ENCODE results near the gene ATP5F1D.
A peak's percentile ranks its signal among the peaks of the same experiment; 100 is the strongest.

ATP5F1D gene

DNA sequence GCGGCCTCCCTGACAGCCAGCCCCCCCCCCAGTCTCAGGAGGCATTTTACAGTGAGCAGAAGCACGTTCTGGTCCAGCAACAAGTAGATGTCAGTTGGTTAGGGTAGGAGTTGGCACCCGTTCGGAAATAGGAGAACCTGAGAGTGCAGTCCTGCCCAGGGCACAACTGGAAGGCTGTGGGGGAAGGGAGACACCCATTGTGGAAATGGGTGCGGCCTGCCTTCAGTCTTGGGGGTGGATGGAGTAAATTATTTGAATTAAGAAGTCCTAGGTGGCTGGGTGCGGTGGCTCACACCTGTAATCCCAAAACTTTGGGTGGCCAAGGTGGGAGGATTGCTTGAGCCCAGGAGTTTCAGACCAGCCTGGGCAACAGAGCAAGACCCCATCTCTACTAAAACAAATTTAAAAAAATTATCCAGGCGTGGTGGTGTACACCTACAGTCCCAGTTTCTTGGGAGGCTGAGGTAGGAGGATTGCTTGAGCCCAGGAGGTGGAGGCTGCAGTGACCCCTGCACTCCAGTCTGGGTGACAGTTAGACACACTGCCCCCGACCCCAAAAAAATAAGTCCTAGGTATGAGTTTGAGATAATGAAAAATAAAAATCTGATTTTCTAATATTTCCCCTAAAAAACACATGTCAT is 28.8 kb downstream of the ATP5F1D start:
- DNase-seq (ENCODE audit: low read depth in 2 of 2) = no peak

DNA sequence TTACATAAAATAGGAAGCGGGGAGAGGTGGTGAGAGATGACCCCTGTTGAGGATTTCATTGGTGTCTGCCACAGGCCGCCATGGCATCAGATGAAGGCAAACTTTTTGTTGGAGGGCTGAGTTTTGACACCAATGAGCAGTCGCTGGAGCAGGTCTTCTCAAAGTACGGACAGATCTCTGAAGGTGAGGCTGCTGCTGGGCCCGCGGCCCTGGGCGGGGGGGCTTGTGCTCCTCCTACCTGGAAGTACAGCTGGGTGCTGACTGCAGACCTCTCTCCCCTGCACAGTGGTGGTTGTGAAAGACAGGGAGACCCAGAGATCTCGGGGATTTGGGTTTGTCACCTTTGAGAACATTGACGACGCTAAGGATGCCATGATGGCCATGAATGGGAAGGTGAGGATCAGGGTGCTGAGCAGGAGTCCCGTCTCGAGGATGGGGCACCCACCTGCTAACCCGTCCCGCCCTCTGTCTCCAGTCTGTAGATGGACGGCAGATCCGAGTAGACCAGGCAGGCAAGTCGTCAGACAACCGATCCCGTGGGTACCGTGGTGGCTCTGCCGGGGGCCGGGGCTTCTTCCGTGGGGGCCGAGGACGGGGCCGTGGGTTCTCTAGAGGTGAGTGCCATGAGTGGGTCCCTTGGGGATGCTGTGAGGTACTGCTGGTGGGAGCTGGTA is 29.4 kb downstream of the ATP5F1D start:
- no peak for DNase-seq (ENCODE audit: low read depth in 2 of 2)

DNA sequence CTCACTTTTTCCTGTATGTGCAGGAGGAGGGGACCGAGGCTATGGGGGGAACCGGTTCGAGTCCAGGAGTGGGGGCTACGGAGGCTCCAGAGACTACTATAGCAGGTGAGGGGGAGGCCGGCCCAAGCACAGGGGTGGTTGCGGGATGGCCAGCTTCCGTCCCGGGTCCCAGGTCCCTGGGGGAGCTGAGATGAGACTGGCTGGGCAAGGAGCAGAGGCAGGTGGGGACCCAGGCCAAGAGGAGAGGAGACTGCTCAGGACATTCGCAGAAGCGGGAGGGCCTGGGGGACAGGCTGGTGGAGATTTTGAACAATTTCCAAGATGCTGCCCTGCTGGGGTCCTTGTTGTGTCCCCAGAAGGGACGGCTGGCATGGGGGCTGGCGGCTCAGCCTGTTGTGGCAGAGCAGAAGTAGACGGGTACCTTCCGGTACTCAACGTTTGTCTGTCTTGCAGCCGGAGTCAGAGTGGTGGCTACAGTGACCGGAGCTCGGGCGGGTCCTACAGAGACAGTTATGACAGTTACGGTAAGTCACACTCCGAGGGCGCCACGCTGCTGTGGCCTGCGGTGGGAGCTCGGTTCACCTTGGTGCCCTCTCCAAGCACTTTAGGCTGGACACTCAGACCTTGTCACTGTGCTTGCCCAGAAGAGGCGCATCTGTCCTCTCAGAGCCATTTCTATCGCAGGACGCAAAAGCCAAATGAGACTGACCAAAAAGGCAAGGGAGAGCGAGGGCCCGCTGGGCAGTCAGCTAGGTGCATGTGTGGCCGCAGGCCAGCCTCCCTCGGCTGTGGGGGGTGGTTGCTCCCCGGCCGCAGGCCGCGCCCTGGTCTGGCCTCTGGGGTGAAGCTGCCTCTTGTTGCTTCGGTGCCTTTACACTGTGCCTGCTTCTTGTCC is 30.2 kb downstream of the ATP5F1D start:
- no peak for DNase-seq (ENCODE audit: low read depth in 2 of 2)

DNA sequence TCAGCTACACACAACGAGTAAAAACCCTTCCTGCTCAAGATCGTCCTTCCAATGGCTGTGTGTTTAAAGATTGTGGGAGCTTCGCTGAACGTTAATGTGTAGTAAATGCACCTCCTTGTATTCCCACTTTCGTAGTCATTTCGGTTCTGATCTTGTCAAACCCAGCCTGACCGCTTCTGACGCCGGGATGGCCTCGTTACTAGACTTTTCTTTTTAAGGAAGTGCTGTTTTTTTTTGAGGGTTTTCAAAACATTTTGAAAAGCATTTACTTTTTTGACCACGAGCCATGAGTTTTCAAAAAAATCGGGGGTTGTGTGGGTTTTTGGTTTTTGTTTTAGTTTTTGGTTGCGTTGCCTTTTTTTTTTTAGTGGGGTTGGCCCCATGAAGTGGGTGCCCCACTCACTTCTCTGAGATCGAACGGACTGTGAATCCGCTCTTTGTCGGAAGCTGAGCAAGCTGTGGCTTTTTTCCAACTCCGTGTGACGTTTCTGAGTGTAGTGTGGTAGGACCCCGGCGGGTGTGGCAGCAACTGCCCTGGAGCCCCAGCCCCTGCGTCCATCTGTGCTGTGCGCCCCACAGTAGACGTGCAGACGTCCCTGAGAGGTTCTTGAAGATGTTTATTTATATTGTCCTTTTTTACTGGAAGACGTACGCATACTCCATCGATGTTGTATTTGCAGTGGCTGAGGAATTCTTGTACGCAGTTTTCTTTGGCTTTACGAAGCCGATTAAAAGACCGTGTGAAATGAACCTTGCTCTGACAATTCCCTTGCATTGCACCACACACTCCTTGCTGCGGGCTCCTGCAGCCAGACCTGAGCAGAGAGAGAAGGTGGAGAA is 31.1 kb downstream of the ATP5F1D start:
- no peak for DNase-seq (ENCODE audit: low read depth in 2 of 2)

DNA sequence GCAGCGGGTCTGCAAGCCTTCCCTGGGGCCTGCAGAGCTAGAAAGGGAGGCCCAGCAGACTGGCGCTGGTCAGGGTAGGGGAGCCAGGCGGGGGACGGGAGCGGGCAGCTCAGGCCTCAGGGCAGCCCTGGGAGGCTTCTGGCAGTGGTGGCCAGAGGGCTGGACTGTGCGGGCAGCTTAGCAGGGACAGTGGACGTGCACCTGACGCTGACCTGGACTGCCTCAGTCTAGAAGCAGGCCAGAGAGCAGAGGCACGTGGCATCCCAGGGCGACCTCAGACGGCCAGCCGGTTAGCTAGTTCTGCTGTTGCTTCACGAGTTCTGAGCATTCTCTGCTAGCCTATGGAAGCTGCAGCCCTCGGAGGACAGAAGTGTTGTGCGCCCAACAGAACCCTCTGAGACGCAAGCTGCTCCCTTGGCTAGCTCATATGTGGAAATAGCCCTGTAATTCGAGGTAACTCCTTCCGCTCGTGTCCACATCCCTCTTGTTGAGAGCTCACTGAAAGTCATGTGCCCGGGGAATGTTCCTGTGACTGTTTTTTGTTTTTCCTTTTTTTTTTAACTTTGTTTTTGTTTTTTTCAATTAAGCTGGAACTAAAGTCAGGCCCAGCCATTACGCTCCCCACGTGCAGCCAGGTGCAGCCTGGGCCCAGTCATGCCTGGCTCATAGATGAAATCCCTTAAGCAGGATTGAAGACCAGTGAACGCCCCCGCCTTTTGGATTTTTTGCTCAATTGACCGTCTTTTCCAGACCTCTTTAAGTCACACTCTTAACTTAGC is 31.9 kb downstream of the ATP5F1D start:
- DNase-seq (ENCODE audit: low read depth in 2 of 2) = no peak

DNA sequence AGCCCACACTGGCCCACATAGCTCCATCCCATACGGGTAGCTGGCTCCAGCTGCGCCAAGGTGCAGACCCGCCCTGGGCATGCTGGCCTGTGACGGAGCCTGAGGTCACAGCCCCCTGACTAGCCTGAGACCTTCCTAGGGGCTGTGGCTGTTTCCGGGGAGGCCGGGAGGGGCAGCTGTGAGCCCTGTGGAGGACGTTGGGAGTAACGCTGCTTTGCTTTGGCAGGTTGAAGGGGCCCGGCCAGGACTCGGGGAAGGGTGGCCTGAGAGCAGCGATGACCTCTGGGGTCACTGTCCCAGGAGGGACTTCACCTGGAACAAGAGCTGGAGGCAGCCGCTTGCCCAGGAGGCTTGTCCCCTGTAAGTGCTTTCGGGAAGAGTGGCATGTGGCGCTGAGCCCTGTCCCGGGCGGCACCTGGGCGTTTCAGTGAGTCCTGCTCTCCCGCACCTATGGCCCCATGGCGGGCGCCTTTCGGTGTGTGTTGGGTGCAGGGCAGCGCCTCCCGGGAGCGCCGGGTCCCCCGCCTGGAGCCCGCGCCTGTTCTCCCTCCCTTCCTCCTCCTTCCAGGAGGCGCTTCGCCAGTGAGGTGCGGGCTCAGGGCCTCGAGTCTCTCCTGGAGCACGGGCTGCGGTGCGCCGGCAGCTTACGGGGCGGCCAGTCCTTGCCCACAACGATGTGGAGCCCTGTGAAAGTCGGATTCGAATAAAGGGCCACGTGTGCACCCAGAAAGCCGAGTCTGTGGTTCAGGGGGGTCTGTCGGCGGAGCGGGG is 32.7 kb downstream of the ATP5F1D start:
- DNase-seq (ENCODE audit: low read depth in 2 of 2) = no peak

DNA sequence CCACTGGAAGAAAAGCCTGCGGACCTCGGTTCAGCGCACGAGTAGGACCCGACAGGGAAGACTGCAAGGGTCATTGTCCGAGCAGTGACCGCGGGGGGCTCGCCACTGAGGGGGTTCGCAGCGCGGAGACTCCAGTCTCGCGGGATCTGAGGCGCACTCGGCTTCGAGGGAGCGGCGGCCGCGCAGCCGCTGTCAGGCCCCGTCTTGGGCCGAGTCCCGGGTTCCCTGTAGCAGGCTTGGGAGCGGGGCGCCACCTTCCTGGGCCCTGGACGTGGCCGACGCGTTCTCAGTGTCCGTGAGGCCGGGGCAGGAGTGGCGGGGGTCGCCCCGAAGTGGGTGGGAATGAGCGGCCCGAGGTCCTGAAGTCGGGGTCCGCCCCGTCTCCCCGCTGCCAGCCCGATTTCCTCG is 33.3 kb downstream of the ATP5F1D start:
- no peak for DNase-seq (ENCODE audit: low read depth in 2 of 2)

DNA sequence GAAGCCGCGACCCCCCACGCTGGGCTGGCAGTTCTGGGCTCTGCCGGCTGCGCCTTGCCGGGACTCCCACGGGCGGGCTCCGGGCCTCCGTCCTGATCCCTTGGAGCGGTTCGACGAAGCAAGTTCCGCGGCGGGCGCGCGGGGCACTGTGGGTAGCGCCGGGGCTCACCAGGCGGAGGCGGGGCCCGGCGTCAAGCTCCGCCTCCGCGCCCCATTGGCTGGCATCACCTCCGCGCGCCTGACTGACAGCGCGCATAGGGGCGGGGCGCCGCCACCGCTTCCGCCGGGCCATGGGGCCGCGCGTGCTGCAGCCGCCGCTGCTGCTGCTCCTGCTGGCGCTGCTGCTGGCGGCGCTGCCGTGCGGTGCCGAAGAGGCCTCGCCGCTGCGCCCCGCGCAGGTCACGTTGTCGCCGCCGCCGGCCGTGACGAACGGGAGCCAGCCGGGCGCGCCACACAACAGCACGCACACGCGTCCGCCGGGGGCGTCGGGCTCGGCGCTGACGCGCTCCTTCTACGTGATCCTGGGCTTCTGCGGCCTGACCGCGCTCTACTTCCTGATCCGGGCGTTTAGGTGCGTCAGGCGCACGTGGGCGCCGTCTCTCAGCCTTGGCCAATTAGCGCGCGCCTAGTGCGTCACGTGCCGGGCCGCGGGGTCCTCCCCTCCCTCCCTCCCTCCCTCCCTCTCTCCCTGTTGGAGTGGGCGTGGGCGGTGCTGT is 33.9 kb downstream of the ATP5F1D start, which contains the start of gene FAM174C:
Gene FAM174C, plus strand, starts transcription at position 271 of the 716 bp plus-strand sequence. Its CDS starts 20 bp downstream, at position 291.
- peak; percentile 87 for DNase-seq (ENCODE audit: low read depth in 2 of 2)

DNA sequence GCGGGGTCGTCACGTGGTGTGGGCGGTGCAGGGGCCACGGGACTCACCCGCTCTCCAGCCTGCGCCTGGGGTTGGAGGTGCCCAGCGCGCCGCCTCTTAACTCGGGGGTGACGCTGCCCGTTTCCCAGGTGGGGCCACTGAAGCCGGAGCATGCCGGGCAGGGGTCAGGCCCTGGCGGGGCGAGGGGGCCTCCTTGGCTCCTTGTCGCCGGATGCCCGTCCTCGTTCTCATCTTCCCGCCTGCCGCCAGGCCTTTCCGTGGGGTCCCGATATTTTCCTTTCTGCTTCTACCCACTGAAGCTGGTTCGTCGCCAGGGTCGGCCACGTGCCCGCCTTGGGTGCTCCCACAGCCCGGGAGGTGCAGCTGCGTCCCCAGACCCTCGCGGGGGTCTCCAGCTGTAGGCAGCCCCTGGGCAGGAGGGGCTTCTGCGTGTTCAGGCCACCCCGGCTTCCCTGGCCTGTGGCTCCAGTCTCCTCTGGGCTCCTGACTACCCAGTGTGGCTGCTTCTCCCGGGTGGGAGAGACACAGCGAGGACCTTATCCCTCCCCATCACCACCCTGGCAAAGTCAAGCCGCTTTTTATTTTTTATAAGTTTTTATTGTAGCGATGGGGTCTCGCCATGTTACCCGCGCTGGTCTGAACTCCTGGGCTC is 34.6 kb downstream of the ATP5F1D start:
- DNase-seq (ENCODE audit: low read depth in 2 of 2) = no peak

DNA sequence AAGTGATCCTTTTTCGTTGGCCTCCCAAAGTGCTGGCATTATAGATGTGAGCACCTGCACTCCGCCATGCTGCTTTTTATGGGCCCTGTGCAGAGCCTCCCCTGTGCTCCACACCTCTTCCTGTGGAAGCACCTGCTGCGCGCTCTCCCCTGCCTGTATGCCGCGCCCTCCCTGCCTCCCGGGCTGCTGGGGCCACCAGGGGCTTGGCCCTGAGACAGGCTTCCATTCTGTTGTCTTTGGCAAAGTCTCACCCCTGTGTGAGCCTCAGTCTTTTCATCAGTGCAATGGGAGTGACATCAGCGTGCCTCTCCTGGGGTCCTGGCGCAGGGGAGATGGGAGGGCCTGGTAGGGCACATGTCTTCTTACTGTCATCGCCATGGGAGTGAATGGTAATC is 35.1 kb downstream of the ATP5F1D start:
- no peak for DNase-seq (ENCODE audit: low read depth in 2 of 2)

DNA sequence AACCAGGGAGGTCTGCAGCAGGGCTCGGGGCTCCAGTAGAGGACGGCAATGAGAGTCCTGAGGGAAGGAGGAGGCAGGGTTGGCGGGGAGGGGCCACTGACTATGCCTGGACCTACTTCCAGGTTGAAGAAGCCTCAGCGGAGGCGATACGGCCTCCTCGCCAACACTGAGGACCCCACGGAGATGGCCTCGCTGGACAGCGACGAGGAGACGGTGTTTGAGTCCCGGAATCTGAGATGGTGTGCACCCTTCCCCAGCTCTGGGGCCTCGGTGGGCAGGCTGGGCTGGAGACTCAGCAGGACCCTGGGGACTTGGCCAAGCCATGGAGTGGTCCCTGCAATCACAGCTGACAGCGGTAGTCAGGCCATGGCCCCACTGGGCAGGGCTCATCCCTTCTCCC is 35.5 kb downstream of the ATP5F1D start:
- DNase-seq (ENCODE audit: low read depth in 2 of 2) = no peak

DNA sequence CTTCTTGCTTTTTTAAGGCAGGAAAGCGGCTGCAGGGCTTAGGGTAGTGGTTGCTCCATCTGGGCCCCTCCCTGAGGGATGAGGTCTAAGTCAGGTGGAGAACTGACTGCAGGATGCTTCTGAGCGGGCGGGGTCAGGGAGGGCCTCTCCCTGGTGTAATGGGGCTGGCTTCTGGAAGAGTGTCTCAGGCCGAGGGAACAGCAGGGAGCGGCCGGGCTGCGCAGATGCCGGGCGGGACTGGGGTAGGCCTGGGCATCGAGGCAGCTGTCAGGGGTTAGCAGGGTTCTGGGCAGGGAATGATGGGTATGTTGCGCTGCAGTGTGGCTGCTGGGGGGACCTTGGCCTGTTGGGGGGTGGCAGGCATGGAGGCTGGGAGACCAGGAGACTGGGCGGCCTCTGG is 36.5 kb downstream of the ATP5F1D start:
- no peak for DNase-seq (ENCODE audit: low read depth in 2 of 2)

DNA sequence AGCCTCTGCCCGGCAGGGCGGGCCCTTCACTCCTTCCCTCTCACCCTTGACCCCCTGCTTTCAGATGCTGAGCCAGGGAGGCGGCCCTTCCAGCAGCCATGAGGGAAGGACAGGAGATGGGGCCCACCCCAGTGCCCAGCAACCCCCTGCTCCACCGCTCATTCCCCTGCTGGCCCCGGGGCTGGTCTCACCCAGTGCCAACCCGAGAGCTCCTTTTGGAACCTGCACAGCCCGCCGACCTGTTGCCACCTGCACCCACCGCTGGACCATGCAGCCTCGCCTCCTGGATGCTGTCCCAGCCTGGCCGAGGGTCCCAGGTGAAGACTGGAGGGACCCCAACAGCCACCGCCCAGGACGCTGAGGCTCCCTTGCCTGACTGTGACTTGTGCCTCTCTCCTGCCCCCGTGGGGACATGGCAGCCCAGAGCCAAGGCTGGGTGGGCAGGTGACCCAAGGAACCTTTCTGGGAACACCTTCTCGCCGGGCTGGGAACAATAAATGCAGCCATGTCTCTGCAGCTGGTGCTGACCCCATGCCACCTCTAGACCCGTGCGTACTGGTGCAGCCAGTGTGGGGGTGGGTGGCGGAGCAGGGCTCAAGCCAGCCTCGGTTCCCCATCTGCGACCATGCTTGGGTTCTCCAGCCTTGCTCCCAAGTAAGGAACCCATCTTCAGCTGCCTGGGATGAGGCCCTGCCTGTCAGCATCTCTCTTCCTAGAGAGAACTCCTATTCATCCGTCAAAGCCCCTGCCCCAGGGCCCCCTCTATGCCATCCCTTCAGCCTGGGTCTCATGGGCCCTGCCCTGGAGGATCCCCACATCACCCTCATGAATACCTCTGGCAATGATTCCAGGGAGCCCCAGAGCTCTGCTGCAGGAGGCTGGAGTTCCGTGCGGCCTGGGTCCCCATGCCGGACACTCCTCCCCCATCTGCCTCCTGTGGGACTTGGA is 37.4 kb downstream of the ATP5F1D start:
- DNase-seq (ENCODE audit: low read depth in 2 of 2) = no peak

DNA sequence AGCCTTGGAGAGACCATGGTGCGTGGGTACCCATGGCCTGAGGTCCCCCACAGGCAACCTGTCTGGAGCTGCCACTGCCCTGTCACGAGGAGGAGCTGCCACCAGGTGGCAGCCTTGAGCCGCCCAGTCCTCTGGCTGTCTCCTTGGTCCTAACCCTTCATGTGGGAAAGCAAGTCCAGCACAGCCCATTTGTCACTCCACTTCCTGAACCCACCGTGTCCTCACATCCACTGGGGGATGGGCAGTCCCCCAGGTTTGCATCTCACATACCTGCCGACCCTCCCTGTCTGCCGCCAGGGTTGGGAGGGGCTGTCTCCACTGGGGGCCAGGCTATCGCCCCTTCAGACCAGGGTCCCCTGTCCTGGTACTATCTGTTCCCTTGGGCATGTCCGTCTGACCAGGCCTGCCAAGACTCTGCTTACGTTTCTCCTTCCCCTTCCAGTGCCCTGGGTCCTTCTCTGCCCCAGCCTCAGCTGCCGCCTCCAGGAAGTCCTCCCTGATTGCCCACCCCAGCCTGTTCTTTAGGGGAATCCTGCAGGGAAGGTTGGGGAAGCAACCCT is 38.3 kb downstream of the ATP5F1D start:
- peak; percentile 57 to 62 for DNase-seq (ENCODE audit: low read depth in 2 of 2)

DNA sequence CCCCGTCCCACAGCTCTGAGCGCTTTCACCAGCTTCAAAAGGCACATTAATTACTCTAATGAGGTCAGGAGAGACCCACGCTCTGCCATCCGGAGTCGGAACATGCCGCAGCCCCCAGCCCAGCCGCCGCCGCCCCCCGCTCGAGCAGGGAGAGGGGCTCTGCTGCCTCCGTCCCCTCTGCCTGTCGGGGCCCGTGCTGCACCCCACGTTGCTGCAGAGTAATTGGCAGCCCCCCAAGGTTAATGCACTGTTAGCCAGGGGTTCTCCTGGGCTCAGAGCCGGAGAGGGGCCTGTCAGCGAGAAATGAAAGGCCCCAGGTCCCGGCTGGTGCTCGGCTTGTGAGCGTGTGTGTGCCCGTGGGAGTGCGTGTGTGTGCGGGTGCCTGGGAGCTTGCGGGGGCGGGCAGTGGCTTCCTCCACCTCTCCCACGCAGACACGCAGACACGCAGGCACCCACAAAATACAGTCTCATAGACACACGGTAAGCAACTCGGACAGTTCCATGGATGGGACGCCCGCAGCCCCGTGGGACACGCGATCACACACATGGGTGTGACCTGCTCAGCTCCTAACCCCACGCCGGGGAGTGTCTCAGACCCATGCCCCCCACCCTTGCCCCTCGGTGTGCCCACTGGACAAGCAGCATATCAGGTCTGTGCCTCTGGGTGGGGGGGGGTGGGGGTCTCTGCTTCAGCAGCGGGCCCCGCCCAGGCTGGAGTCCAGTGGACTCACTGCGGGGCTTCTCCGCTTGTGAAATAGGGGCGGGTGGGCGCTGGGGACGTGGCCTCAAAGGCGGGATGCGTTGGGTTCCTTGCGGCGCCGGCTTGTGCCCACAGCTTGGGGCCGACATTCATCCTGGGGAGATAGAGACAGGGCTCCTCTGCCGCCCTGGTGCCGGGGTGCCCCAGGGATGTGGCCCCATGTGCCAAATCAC is 39.4 kb downstream of the ATP5F1D start:
- DNase-seq (ENCODE audit: low read depth in 2 of 2) = no peak

DNA sequence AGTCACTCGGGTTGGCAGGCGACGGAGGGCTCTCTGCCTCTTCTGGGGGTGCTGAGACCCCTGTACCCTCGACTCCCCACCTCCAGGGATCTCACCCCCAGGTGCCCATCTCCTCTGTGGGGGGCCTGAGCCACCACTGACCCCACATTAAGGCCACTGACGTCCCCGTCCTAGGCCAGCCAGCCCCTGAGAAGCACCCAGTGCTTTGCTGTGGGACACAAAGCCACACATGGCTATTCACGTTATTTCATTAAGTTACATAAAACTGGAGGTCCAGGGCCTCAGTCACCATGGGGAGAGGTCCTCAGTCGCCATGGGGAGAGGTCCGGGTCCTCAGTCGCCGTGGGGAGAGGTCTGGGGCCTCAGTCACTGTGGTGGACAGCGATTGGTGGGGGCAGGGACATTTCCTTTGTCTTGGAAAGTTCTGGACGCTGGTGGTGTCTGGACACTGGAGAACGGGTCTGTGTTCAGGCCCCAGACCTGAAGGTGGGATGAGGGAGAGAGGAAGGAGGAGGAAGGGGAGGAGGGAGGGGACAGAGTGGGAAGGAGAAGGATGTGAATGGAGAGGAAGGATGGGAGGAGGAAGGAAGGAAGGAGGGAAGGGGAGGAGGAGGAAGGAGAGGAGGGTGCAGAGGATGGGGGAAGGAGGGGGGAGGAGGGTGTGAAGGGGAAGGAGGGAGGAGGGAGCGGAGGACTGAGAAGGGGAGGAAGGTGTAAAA is 40.2 kb downstream of the ATP5F1D start:
- DNase-seq (ENCODE audit: low read depth in 2 of 2) = no peak

Measured in stimulated activated CD4-positive, alpha-beta T cell treated with anti-CD3 and anti-CD28 coated beads, Interleukin-1b, Interleukin-23, amount 100 ng/mL, for 1 hour (primary cell).